GM21528 (cell line): ENCODE results near the gene FAM219A.
"Not testable (repeated sequence)": the region's sequence is repeated elsewhere in the genome, so short reads cannot be mapped to it uniquely, and the experiment has no call there.

Source experiments
- ATAC-seq: cut with Tn5 transposase; IDR thresholded peaks from one replicate; pipeline ENCODE4 v1.9.1; 2021; ENCODE audit warnings: mild to moderate bottlenecking, moderate library complexity; ENCODE audit not compliant: unreplicated experiment, low FRiP score

Gene FAM219A

GRCh38 chr9:34446951-34447350 lies 11.4 kb downstream of the FAM219A start:
- ATAC-seq, result no peak

GRCh38 chr9:34446468-34446891 lies 11.9 kb downstream of the FAM219A start:
- ATAC-seq, result no peak

- no peak for ATAC-seq
Measured at GRCh38 chr9:34443976-34444375, 14.4 kb downstream of the FAM219A start.

- ATAC-seq, result no peak
Measured at GRCh38 chr9:34443533-34443932, 14.8 kb downstream of the FAM219A start.

- ATAC-seq, result no peak
Measured at GRCh38 chr9:34442770-34443169, 15.6 kb downstream of the FAM219A start.

- no peak for ATAC-seq
Measured at GRCh38 chr9:34440017-34440416, 18.4 kb downstream of the FAM219A start.

GRCh38 chr9:34438465-34438864 lies 19.9 kb downstream of the FAM219A start:
- ATAC-seq, result not testable (repeated sequence)

- not testable (repeated sequence) for ATAC-seq
Measured at GRCh38 chr9:34437926-34438307, 20.5 kb downstream of the FAM219A start.

GRCh38 chr9:34437006-34437925 lies 21.1 kb downstream of the FAM219A start:
- ATAC-seq, result no peak

- no peak for ATAC-seq
Measured at GRCh38 chr9:34431667-34432066, 26.7 kb downstream of the FAM219A start.

GRCh38 chr9:34430843-34431437 lies 27.4 kb downstream of the FAM219A start:
- ATAC-seq, result no peak

GRCh38 chr9:34428325-34428958 lies 29.9 kb downstream of the FAM219A start:
- ATAC-seq, result no peak

- ATAC-seq, result no peak
Measured at GRCh38 chr9:34426347-34427074, 31.9 kb downstream of the FAM219A start.

GRCh38 chr9:34419716-34420504 lies 38.5 kb downstream of the FAM219A start:
- no peak for ATAC-seq

- ATAC-seq, result no peak
Measured at GRCh38 chr9:34417734-34418133, 40.6 kb downstream of the FAM219A start.

- ATAC-seq, result no peak
Measured at GRCh38 chr9:34413231-34413852, 45.0 kb downstream of the FAM219A start.

GRCh38 chr9:34412336-34412735 lies 46.0 kb downstream of the FAM219A start:
- ATAC-seq, result no peak

GRCh38 chr9:34409154-34409553 lies 49.2 kb downstream of the FAM219A start:
- no peak for ATAC-seq

- ATAC-seq, result no peak
Measured at GRCh38 chr9:34408173-34408572, 50.2 kb downstream of the FAM219A start.
